Measurements from ENCODE around the gene STAT6. TPM values are rescaled to one million over a fixed set of nuclear protein-coding genes. Genes with fewer than 3 reads are reported as not detected.

Gene STAT6
- total and polyA plus RNA-seq, 2 of the 8 experiments (the other 6 are each of a cell fraction or from before 2014, with no cell fraction given), result 32.9 to 38.7 TPM

DNA sequence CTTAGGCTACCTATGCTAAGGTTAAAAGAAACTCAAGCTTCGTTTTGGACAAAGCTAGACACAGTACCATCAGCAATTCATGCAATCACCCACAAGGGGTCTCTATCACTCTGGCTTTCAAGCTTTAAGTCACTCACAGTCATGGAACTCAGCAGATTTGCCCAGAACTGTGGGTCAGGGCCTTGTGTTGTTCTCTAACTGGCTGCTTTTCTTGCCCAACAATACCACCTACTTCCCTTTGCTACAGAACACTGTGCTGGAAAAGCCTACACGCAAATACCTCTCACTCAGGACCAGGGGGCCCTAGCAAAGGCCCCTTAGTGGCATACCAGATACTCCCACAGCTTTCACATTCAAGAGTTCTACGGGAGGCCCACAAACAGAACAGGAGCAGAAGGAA, 41.6 kb downstream of the STAT6 start:
- Histone ChIP-seq H4K5ac (ENCODE audit: insufficient read length, low read depth, low read length) (no peak overlapping the region), H2AK5ac (ENCODE audit: low read depth, low read length) (no peak overlapping the region), H2BK12ac (ENCODE audit: low read depth, low read length) (no peak overlapping the region), H2AFZ (ENCODE audit: low read length) (no peak overlapping the region), H3K79me1 (ENCODE audit: low read depth, low read length) (no peaks in the 10 kb centered on the region), H3K27me3 (replicated peaks in 1 of 4; ENCODE audit: control insufficient read depth in 3 of 4, extremely low read depth in 1 of 4, insufficient read depth in 3 of 4, low read length in 3 of 4) (no peaks in the 10 kb centered on the region), H3K23me2 (ENCODE audit: low read depth, low read length) (no peaks in the 10 kb centered on the region; the same call in 1 of the 2 replicates), H3K27ac (ENCODE audit: low read depth, low read length) (no peak overlapping the region), H3K9ac (replicated peaks in 1 of 4; ENCODE audit: extremely low read depth in 1 of 4, low read depth in 3 of 4, low read length in 3 of 4) (no peak overlapping the region), H3K79me2 (ENCODE audit: control insufficient read depth in 1 of 2, insufficient read depth in 2 of 2, low read length in 2 of 2) (no peaks in the 10 kb centered on the region; a peak in 1 of 4 replicates), H2BK15ac (ENCODE audit: low read length) (no peak overlapping the region), H3K4me2 (ENCODE audit: insufficient read depth in 1 of 2, low read depth in 2 of 2, low read length in 2 of 2) (no peak overlapping the region), H4K8ac (ENCODE audit: extremely low read depth, insufficient read depth, low read length) (no peak overlapping the region), H3K4me1 (replicated peaks in 1 of 4; ENCODE audit: control insufficient read depth in 3 of 4, insufficient read depth in 4 of 4, low read length in 3 of 4) (no peaks in the 10 kb centered on the region), H2BK120ac (replicated peaks; ENCODE audit: low read depth, low read length) (no peak overlapping the region), H3K9me3 (ENCODE audit: insufficient read depth in 2 of 2, low read depth in 1 of 2, low read length in 1 of 2) (no peaks in the 10 kb centered on the region), H3K56ac (replicated peaks; ENCODE audit: insufficient read length, low read depth, low read length) (no peak overlapping the region), H3K4me3 (ENCODE audit: extremely low read depth in 1 of 4, insufficient read depth in 2 of 4, low read depth in 3 of 4, low read length in 4 of 4) (no peak overlapping the region), H4K20me1 (replicated peaks in 1 of 2; ENCODE audit: control insufficient read depth in 1 of 2, insufficient read depth in 2 of 2, low read length in 2 of 2) (no peaks in the 10 kb centered on the region), H3K4ac (replicated peaks; ENCODE audit: insufficient read length, low read depth, low read length) (no peak overlapping the region), H3K36me3 (ENCODE audit: control insufficient read depth in 2 of 4, insufficient read depth in 4 of 4, low read length in 3 of 4) (peaks cover 11 to 56% (median 44%) of the 10 kb centered on the region in 4 experiments), H2BK5ac (ENCODE audit: low read depth, low read length) (no peak overlapping the region), H3K14ac (ENCODE audit: insufficient read length) (no peak overlapping the region), H3K18ac (ENCODE audit: extremely low read depth, low read length) (no peak overlapping the region), H2BK20ac (ENCODE audit: low read length) (no peak overlapping the region), H4K91ac (replicated peaks; ENCODE audit: insufficient read length, low read length) (no peak overlapping the region), H3K23ac (ENCODE audit: insufficient read length) (no peak overlapping the region)
- ChIA-PET CTCF (ENCODE audit: partially characterized antibody) (interaction anchor here (0.6 to 7.7 kb wide), 35 partner anchors 8 to 359 kb away, joined by 3 to 225 read pairs (median 5); partner anchors contain the start of genes MYO1A, NAB2, NEMP1 and STAT6), POLR2A (ENCODE audit: partially characterized antibody) (interaction anchor here (0.8 to 4.3 kb wide), 12 partner anchors 10 to 64 kb away, joined by 3 to 43 read pairs (median 4); partner anchors contain the start of genes MYO1A, NAB2, NEMP1 and STAT6)
- FAIRE-seq (peak; percentile 79), DNase-seq (ENCODE audit: low read depth in 1 of 2, low spot score in 2 of 2) (no peak)
- no peak for TF ChIP-seq KDM4A (IDR thresholded peaks at IDR 0.05; ENCODE audit: low read depth, low read length, severe bottlenecking)
- TF ChIP-seq, protein P1, sequence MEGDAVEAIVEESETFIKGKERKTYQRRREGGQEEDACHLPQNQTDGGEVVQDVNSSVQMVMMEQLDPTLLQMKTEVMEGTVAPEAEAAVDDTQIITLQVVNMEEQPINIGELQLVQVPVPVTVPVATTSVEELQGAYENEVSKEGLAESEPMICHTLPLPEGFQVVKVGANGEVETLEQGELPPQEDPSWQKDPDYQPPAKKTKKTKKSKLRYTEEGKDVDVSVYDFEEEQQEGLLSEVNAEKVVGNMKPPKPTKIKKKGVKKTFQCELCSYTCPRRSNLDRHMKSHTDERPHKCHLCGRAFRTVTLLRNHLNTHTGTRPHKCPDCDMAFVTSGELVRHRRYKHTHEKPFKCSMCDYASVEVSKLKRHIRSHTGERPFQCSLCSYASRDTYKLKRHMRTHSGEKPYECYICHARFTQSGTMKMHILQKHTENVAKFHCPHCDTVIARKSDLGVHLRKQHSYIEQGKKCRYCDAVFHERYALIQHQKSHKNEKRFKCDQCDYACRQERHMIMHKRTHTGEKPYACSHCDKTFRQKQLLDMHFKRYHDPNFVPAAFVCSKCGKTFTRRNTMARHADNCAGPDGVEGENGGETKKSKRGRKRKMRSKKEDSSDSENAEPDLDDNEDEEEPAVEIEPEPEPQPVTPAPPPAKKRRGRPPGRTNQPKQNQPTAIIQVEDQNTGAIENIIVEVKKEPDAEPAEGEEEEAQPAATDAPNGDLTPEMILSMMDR (IDR thresholded peaks at IDR 0.05; ENCODE audit: control extremely low read depth in 1 of 3, insufficient read depth in 1 of 3, low read depth in 1 of 3, low read length in 3 of 3), result peak in 2 of 3 experiments; percentile 90 to 94; a peak in 3 of 4 replicates
- TF ChIP-seq GABPA (IDR thresholded peaks at IDR 0.05; ENCODE audit: borderline replicate concordance, insufficient read depth, low read length), result no peak
- TF ChIP-seq RAD21 (IDR thresholded peaks at IDR 0.05 in 1 of 2, conservative IDR thresholded peaks at IDR 0.05 in 1 of 2; ENCODE audit: low read depth in 2 of 2, low read length in 2 of 2), result peak; percentile 95 to 97
- WGBS, 2 experiments (ENCODE audit: extremely low coverage in 1 of 2, insufficient coverage in 1 of 2, insufficient read length in 1 of 2, insufficient replicate concordance in 2 of 2, low coverage in 1 of 2, low lambda C conversion rate in 2 of 2, missing lambda C conversion rate in 1 of 2), result 48% methylated on average over 3 of the region's 3 CpGs; no CpG with 5 or more reads in 1 of the 2 experiments

Data from H1 (cell line).